AG09319 (cell line): ENCODE data around the gene CFAP299.
"Not testable (repeated sequence)": the region's sequence is repeated elsewhere in the genome, so short reads cannot be mapped to it uniquely, and the experiment has no call there.

Source experiments
- DNase-seq: peaks from one replicate; pipeline ENCODE4 v3.0.0-alpha.2; 2010; ENCODE audit warnings: low read depth; ENCODE audit errors: extremely low read depth
- CTCF ChIP-seq: IDR thresholded peaks from 2 replicates; pipeline ENCODE4 v1.5.1; 2011; ENCODE audit warnings: low read depth, mild to moderate bottlenecking, inconsistent platforms, low read length, moderate library complexity

The CFAP299 gene

DNA sequence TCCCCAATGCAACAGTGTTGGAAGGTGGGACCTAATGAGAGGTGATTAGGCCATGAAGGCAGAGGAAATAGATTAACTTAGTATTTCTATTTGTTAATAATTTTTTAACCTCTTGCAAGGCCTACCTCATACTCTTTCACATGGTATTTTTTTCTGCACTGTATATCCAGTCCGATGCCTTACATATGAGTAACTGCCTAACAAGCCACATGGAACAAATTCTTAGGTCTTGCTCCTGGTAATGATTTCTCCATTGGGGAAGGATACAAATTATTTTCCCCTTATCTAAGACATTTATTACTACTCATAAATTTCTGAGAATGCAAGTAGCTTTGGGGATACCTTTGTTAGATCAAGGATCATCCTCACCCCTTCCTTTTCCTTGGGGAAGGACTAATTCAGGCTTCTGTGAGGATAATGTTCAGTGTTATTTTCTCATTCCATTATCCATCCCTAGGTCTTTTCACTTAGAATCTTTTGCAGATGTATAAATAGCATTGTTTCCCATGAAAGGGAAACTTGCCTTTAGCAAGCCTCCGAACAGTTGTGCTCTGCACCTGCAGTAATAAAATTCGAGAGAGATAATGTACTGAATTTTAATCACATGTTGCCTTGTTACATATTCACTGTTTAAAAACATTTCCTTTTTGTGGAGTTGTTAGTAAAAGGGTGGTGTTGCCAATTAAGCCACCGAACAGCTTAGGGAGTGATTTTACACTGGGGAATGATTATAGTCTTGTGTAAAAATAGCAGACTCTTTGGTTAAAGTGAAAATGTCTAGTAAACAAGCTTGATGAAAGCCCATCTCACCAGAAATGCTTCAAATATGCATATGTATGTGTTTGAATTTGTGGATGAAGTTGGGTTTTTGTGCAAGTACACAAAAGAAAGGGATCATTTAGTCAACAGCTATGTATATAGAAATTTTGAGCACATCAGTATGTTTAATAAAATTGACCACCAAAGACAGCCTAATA is 89.9 kb downstream of the CFAP299 start:
- no peak for DNase-seq

GRCh38 chr4:80431203-80431965 is 95.9 kb downstream of the CFAP299 start:
- TF ChIP-seq CTCF, result no peak
- DNase-seq, result no peak

More for the DNA sequence above, 89.9 kb downstream of the CFAP299 start:
- no peak for TF ChIP-seq CTCF

DNA sequence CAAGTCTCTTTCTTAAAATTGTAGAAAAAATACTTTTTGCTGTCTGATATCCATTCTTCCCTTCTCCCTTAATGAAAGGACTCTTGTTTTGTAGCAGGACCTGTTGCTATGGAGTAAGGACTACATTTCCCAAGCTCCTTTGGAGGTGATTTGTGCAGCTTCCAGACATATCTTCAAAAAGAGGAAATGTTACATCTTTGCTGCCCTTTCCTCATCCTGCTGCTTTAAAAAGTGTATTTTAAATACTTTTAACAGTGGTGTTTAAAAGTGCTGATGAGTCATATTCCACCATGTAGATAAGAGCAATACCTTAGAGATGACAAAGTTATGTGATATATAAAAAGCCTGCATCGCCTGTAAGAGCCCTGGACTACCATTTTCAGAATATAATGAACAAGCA is 98.7 kb downstream of the CFAP299 start:
- no peak for DNase-seq
- TF ChIP-seq CTCF, result no peak

DNA sequence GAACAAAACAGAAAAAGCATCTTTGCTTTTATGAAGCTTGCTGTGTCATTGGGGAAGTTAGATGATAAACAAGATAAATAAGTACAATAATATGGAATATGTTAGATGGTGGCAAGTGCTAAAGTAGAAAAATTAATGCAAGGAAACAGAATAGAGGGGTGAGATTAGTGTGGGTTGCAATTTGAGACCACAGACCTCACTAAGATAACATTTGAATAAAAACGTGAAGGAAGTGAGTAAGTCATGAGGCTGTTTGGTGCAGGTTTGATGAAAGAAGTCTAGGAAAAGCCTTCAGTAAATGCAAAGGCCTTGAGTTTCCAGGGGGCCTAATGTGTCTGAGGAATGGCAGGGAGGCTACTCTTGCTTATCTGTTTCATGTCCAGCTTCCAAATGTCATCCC is 102.5 kb downstream of the CFAP299 start:
- no peak for DNase-seq
- TF ChIP-seq CTCF, result no peak

- DNase-seq, result not testable (repeated sequence)
Observed at GRCh38 chr4:80439294-80440061, 103.9 kb downstream of the CFAP299 start.

GRCh38 chr4:80446248-80446647 is 110.7 kb downstream of the CFAP299 start:
- DNase-seq, result no peak

More at GRCh38 chr4:80446248-80446647, 110.7 kb downstream of the CFAP299 start:
- no peak for TF ChIP-seq CTCF
